ENCODE data around the gene GID4. TPM values are rescaled to one million over a fixed set of nuclear protein-coding genes. Genes with fewer than 3 reads are reported as not detected.
A peak's percentile ranks its signal among the peaks of the same experiment; 100 is the strongest.
"Not testable (repeated sequence)": the region's sequence is repeated elsewhere in the genome, so short reads cannot be mapped to it uniquely, and the experiment has no call there.

Gene GID4
- polyA plus RNA-seq (ENCODE audit: insufficient read length in 12 of 12), result 10 to 100 TPM in 11 of 12 donors, not detected in 1; 10.4 to 14.1 (median 12.8) TPM
- long read RNA-seq, donor 1, full-length matches to known transcripts, result 2 of 2 reads
- long read RNA-seq, donor 1, partial matches to known transcripts, result 0 of 2 reads
- long read RNA-seq, donor 1, other reads (novel, unspliced or antisense), result 0 of 2 reads
- long read RNA-seq, donor 2, full-length matches to known transcripts, result 5 of 5 reads
- long read RNA-seq, donor 2, partial matches to known transcripts, result 0 of 5 reads
- long read RNA-seq, donor 2, other reads (novel, unspliced or antisense), result 0 of 5 reads
- long read RNA-seq, donor 3, full-length matches to known transcripts, result 4 of 4 reads
- long read RNA-seq, donor 3, partial matches to known transcripts, result 0 of 4 reads
- long read RNA-seq, donor 3, other reads (novel, unspliced or antisense), result 0 of 4 reads
- long read RNA-seq, donor 4, full-length matches to known transcripts, result 1 of 1 reads
- long read RNA-seq, donor 4, partial matches to known transcripts, result 0 of 1 reads
- long read RNA-seq, donor 4, other reads (novel, unspliced or antisense), result 0 of 1 reads
- long read RNA-seq, donor 5, full-length matches to known transcripts, result 7 of 7 reads
- long read RNA-seq, donor 5, partial matches to known transcripts, result 0 of 7 reads
- long read RNA-seq, donor 5, other reads (novel, unspliced or antisense), result 0 of 7 reads
- long read RNA-seq, donor 6, full-length matches to known transcripts, result 2 of 2 reads
- long read RNA-seq, donor 6, partial matches to known transcripts, result 0 of 2 reads
- long read RNA-seq, donor 6, other reads (novel, unspliced or antisense), result 0 of 2 reads
- long read RNA-seq, donor 7, full-length matches to known transcripts, result 2 of 2 reads
- long read RNA-seq, donor 7, partial matches to known transcripts, result 0 of 2 reads
- long read RNA-seq, donor 7, other reads (novel, unspliced or antisense), result 0 of 2 reads
- long read RNA-seq, donor 8, full-length matches to known transcripts, result 2 of 2 reads
- long read RNA-seq, donor 8, partial matches to known transcripts, result 0 of 2 reads
- long read RNA-seq, donor 8, other reads (novel, unspliced or antisense), result 0 of 2 reads
- long read RNA-seq, donor 9, full-length matches to known transcripts, result 2 of 2 reads
- long read RNA-seq, donor 9, partial matches to known transcripts, result 0 of 2 reads
- long read RNA-seq, donor 9, other reads (novel, unspliced or antisense), result 0 of 2 reads
- long read RNA-seq, donor 10, full-length matches to known transcripts, result 3 of 3 reads
- long read RNA-seq, donor 10, partial matches to known transcripts, result 0 of 3 reads
- long read RNA-seq, donor 10, other reads (novel, unspliced or antisense), result 0 of 3 reads
- long read RNA-seq, donor 11, full-length matches to known transcripts, result 4 of 4 reads
- long read RNA-seq, donor 11, partial matches to known transcripts, result 0 of 4 reads
- long read RNA-seq, donor 11, other reads (novel, unspliced or antisense), result 0 of 4 reads

- DNase-seq, result peak; percentile 99
These were observed at the start of gene GID4, which contains the start of gene ATPAF2 for GRCh38 chr17:18038861-18039534. Gene GID4 (plus strand): TSS chr17:18039408. CDS start chr17:18039465, 57 bp downstream. Gene ATPAF2 (minus strand): TSS chr17:18039168. CDS start chr17:18039013, 155 bp downstream.

- DNase-seq, result no peak
These were observed 49.6 kb upstream of the GID4 start for GRCh38 chr17:17989618-17990017.

GRCh38 chr17:17990282-17990681 is 48.9 kb upstream of the GID4 start:
- no peak for DNase-seq

DNA sequence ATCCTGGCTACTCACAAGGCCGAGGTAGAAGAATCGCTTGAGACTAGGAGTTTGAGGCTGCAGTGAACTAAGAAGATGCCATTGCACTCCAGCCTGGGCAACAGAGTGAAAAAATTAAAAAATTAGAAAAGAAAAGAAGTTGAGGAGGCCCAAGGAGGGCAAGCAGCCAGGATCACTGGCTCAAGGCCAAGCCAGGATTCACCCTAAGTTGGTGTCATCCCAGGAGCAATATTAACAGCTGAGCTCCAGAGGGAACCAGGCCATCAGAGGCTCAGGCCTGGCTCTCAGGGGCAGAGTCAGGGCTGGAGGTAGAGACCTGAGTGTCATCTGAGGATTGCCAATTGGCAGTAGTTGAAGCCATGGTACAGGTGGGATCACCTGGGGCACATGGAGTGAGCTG is 45.8 kb upstream of the GID4 start:
- DNase-seq, result no peak

DNA sequence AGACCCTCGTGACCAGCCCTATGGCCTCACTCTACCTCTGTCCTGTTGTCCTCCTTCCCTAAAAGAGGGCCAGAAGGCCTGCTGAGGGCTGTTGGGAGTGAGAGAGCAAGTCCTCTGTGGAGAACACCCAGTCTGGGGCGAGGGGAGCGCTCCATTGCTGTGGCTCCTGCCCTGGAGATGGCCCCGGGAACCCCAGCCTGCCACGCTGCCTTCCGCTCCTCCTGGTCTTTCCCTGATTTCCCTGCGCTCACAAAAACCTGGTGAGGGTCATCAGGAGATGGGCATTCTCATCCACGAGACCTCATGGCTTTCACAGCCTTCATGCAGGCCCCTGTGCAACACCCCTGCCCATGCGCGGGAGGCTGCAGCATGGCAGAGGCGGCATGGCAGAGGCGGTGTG is 45.4 kb upstream of the GID4 start:
- no peak for DNase-seq

- DNase-seq, result no peak
These were observed 44.7 kb upstream of the GID4 start for GRCh38 chr17:17994271-17995069.

DNA sequence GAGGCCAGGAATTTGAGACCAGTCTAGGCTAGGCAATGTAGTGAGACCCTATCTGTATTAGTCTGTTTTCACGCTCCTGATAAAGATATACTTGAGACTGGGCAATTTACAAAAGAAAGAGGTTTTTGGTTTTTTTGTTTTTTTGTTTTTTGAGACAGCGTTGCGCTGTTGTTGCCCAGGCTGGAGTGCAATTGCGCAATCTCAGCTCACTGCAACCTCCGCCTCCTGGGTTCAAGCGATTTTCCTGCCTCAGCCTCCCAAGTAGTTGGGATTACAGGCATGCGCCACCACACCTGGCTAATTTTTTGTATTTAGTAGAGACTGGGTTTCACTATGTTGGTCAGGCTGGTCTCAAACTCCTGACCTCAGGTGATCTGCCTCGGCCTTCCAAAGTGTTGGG is 43.3 kb upstream of the GID4 start:
- DNase-seq, result not testable (repeated sequence)

DNA sequence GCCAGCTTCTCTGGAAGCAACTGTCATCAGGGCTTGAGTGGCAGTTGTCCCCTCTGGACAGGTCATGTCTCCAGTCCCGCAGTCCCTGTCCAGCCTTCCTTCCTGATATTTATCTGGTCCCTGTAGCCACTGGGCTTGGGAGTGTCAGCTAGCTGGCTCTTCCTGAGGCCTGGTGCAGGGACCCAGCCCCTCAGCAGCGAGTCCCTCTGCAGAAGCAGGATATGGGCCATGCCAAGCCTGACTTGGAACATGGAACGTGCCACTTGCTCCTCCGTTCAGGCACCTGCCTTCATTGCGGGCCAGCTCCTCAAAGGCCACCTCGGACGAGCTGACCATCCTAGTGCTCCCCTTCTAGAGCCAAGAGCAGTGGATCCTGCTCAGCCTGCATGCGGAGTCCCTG is 40.3 kb upstream of the GID4 start:
- DNase-seq, result no peak

GRCh38 chr17:17999364-18000029 is 39.7 kb upstream of the GID4 start:
- DNase-seq, result no peak

GRCh38 chr17:18000030-18000408 is 39.2 kb upstream of the GID4 start:
- DNase-seq, result no peak

DNA sequence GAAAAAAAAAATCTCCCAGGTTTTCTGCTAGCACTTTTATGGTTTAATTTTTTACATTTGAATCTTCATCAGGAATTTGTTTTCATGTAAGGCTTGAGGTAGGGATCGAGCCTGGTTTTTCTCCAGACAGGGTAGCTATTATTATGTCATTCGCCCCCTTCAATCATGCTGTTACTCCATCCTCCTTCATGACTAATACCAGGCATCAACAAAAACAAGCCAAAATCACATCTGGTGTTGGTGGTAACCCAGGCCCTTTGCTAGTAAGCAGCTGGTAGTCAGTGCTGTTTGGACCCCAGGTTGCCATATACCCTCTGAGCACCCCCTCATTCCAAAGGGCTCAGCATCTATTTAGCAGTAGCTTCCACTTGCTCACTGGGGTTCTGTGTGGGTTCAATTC is 37.0 kb upstream of the GID4 start:
- no peak for DNase-seq

DNA sequence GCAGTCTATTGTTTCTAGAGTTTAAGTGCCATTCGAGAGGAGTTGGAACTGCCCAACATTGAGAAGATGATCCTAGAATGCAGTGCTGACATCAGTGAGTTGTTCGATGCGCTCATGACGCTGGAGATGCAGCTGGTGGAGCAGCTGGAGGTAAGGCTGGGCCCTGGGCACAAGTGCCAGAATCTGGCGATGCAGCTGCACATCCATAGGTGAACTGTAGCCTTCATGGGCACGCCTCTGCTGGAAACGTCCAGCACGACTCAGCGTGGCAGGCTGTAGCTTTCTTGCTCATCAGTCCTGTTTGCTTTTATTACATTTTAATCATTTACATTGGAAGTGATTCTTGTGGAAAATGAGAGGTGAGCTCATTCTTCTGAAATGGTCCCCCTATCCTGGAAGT is 34.9 kb upstream of the GID4 start:
- no peak for DNase-seq

DNA sequence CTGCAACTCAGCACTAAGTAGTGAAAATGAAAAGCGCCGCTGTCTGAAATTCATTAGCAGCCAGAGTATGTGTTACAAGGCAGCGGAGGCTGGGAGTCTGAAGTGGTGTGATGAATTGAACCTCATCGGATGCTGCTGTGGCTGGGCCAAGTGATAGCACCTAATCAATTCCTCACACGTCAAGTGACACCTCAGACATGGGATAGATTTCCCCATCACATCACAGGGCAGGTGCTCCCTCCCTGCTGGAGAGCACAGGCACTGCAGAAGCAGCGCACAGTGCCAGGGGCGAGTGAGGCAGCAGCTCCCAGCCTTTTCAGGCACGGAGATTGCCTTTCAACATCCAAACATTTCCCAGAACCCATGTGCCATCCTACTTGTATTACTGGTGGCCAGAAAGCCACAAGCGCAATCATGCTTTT is 34.3 kb upstream of the GID4 start:
- no peak for DNase-seq

DNA sequence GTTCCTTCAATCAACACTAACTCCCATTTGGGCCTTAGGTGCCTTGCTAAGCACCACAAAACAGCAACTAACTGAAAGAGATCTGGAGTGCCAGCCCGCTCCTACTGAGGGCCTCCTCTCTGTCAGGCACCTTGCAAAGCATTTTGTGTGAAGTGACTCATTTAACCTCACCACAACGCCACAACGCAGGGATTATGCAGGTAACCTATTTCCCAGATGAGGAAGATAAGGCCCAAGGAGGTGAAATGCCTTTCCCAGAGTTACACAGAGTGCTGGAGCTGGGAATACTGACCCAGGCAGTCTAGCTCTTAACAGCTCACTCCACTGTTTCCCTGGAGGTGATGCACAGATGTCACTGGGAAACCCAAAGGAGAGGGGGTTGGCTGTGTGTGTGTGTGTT is 33.7 kb upstream of the GID4 start:
- DNase-seq, result no peak

GRCh38 chr17:18006495-18007239 is 32.5 kb upstream of the GID4 start:
- no peak for DNase-seq

- DNase-seq, result no peak
These were observed 30.5 kb upstream of the GID4 start for GRCh38 chr17:18008496-18009268.

GRCh38 chr17:18009609-18010420 is 29.4 kb upstream of the GID4 start:
- DNase-seq, result no peak

Data from muscle of arm (tissue), 14 donors.